Stimulated activated CD4-positive, alpha-beta T cell treated with anti-CD3 and anti-CD28 coated beads, Interleukin-12 subunit alpha, Interleukin-12 subunit beta, amount 100 ng/mL, for 48 hours (primary cell): ENCODE data around the gene GCNT1.
A peak's percentile ranks its signal among the peaks of the same experiment; 100 is the strongest.
"Not testable (repeated sequence)": the region's sequence is repeated elsewhere in the genome, so short reads cannot be mapped to it uniquely, and the experiment has no call there.

ENCODE experiments used
- DNase-seq, 3 donors: peaks; one replicate each; pipeline ENCODE4 v3.0.0-alpha.2; 2020; ENCODE audit warnings: low read depth in 2 of 3, low spot score in 1 of 3

Gene GCNT1

DNA sequence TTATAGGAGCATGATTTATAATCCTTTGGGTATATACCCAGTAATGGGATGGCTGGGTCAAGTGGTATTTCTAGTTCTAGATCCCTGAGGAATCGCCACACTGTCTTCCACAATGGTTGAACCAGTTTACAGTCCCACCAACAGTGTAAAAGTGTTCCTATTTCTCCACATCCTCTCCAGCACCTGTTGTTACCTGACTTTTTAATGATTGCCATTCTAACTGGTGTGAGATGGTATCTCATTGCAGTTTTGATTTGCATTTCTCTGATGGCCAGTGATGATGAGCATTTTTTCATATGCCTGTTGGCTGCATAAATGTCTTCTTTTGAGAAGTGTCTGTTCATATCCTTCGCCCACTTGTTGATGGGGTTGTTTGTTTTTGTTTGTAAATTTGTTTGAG, 20.4 kb downstream of the GCNT1 start:
- not testable (repeated sequence) for DNase-seq

DNA sequence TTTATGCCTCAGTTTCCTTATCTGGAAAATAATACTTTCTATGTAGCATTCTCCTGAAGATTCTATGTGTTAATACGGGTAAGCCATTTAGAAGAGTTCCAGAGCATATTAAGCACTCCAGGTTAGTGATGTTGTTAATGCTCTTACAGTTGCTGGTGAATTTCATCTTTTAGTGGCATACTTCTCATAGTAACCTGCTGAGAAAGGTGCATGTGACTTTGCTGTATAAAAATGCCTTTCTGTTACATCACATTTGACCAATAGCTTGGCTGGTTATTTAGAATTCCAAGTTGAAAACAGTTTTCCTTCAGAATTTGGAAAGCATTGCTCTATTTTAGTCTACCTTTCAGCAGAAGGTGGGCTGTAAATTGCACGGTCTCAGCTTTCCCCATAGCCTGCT, 27.2 kb downstream of the GCNT1 start:
- no peak for DNase-seq

DNA sequence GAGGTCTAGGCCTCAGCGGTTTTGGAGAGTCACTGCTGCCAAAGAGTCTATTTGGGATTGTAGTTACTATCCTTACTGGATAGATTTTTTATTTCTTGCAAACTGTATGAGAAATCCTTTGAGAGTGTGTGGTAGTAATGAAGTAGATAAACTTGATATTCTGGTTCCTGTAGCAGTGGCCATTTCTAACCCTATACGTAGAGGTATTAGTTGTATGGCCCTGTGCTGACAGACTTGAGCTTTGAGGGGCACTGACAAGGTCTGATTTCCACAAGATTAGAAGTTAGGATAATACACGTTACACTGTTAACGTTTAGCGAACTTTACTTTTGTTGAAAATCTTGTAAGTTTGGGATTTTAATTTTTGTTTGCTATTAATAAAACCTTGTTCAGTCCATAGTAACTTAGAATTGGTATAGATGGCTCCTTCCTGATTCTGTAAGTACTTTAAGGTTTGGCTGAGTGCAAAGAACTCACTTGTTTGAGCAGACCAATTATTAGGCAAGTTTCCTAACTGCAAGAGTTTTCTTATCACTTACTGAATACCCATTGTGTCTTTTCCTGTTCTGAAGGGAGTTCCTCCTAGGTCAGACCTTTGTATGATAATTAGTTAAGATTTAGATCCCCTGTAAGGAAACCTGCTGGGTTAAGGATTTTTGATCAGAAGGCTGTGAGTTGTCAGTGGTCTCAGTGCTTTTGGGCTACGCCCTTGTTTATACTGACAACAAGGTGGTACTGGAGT, 31.4 kb downstream of the GCNT1 start:
- DNase-seq = no peak

DNA sequence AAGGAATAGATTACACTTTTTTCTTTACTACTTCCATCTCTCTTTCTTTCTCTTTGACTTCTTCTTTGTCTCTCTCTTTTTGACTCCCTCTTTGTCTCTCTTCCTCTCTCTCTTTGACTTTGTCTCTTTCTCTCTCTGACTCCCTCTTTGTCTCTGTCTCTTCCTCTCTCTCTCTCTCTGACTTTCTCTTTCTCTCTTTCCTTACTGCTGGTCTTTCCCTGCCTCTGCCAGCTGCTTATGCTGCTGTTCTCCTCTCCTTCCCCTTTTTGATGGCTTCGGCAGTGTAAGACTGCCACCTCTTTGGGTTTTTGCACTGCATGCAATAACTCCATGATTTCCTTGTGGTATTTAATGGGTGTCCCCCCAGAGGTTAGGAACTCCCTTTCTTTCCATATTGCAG, 32.1 kb downstream of the GCNT1 start:
- DNase-seq = not testable (repeated sequence)

DNA sequence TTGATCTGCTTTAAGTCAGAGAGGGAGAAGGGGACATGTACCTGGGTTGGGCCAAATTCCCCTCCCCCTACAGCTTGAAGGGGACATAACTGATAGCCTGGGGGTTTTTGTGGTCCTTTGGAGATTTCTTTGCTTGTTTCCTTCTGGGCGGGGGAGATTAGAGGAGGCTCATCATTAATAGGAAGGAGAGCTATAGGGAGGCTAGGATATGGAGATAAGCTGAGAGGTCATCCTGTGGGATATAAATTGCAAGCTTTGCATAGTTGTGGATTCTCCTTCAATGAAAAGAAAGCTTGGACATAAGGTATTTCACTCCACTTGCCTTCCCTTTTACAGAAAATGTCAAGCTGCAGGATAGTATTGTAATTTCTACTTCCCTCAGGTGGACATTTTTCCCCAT, 34.5 kb downstream of the GCNT1 start:
- not testable (repeated sequence) for DNase-seq

DNA sequence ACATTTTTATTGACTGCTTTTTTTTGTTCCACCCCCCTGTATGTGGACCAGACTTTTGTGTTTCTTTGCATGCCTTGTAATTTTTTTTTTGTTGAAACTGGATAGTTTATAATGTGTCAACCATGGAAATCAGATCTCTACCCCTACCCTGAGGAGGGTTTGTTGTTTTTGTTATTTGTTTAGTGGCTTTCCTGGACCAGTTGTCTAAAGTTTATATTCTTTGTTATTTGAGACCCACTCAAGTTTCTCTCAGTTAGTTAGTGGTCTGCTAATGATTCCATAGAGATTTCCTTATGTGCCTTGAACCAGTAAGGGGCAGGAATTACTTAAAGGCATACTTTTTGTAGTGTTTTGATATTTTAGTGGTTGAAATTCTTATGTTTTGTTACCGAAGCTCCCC, 41.1 kb downstream of the GCNT1 start:
- DNase-seq = no peak

DNA sequence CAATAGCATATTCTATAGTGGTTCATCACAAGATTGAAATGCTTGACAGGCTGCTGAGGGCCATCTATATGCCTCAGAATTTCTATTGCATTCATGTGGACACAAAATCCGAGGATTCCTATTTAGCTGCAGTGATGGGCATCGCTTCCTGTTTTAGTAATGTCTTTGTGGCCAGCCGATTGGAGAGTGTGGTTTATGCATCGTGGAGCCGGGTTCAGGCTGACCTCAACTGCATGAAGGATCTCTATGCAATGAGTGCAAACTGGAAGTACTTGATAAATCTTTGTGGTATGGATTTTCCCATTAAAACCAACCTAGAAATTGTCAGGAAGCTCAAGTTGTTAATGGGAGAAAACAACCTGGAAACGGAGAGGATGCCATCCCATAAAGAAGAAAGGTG, 43.8 kb downstream of the GCNT1 start:
- DNase-seq = no peak

DNA sequence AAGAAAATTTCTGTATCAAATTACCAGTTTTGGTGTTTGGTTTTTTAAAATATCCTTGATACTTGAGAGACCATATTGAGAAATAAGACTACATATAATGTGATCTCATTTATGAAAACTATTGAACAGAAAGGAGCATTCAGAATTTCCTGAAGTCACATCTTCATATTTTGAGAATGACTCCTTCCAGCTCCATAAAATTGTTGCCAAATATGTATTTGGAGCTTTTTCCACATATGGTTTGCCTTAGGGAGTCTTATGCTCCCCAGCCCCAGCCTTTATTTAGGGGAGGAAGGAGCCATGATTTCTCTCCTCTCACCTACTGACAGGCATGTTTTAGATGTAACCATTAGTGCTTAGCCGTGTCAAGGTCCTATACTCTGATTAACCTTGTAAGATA, 51.1 kb downstream of the GCNT1 start:
- DNase-seq = no peak

DNA sequence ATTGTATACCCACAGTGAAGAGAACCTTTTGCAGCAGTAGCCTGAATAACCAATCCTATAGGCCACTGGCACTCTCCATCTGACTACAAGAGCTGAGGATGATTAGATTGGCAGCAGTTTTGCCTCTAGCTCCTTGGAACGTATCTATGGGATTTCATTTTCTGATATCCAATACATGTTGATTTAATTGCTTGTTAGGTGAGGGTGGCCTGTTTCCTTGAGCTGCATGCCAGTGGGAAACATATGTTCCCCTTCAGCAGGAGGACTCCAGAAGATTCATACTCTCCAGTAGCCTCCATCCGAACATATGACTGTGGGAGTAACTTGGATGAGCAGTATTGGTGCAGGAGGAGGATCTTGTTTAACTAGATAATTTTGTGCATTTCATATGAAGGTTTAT, 51.5 kb downstream of the GCNT1 start:
- no peak for DNase-seq

DNA sequence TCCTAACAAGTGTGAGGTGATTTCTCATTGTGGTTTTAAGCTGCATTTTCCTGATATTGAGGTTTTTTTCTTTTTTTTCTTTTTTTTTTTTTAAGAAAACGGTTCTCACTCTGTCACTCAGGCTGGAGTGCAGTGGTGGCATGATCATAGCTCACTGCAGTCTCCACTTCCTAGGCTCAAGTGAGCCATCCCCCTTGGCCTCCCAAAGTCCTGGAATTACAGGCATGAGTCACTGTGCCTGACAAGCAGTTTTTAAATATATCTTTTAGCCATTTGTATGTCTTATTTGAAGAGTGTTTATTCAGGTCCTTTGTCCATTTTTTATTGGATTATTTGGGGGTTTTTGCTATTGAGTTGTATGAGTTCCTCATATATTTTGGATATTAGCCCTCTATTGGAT, 53.8 kb downstream of the GCNT1 start:
- DNase-seq = no peak

DNA sequence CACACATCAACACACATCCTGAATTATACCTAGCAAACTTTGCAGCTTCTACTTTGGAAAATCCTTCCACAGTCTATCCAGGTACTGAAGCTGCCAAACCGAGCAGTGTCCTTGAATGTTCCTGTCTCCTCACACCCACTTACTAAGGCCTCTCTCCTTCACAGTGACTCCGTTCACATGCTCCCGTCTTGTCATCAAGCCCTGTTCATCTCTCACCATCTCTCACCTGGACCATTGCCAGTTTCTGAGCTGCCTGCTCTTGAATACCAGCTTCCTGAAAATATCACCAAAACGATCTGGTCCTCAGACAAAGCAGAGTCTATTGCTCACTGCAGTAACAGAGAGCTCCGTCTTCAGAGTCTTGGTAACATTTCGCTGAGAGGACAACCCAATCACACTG, 57.4 kb downstream of the GCNT1 start:
- peak in 1 of 3 donors; percentile 2 for DNase-seq

DNA sequence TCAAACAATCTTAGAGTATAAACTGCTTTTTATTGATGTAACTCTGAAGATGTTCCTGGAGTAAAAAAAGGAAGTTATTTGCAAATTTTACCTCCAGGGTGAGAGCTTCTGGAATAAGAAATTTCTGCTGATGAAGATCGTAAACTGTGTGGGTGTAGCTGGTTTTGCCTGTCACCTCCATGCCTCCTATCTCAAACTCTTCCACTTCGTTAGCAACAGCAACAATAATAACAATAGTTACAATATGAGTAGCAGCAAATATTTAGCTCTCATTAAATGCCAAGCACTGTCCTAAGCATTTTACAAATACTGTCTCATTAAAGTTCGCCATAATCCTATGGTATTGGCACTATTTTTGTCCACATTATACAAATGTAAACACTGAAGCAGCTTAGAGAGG, 57.9 kb downstream of the GCNT1 start:
- DNase-seq = no peak

DNA sequence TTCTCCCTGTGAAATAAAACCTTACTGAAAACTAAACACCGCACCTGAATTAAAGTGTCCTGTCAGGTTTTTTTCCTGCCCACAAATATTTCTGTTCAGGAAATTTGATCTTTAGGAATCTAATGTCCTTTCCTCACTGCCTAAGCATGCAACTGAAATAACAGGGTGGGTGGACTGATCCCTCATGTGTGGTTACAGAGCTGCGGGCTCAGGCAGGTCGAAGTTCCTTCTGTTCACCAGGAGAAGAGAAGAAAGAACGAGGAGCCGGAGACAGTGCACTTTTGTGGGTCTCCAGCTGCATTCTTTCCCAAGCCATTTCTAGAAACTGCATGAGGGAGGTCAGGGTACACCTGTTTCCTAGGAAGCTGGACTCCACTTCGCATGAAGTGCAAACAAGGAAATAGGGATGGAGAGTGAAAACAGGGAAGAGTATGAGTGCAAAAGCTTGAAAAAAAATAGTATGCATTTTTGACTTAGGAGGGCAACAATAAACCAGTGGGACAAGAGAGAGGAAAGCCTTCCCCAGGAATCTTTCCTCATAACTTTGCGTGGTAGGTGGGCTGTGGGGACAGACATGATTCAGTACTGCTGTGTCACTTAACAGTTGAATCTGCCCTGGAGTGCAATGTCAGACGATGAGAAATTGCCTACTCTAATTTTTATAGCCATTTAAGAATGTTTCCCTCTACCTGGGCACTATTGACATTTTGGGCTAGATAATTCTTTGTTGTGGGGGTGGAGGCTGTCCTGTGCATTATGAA, 60.3 kb downstream of the GCNT1 start:
- DNase-seq = no peak

DNA sequence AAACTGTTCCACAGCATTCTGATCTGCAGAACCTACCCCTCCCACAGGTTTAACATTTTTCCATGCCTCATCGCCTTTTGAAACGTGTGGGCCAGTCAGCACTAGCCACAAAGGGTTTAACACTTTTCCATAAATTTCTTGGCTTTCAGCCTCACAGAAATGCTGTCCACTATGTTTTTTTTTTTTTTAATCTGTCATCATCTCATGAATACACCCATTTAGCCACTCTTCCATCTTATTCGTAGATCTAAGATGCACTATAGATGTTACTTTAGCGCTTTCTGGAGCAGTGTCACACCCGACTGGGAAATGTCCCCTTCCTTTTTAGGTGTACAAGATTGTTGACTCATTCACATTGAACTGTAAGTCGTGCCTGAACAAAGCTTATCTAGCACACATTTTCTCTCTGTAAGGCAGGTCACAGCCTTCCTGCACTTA, 62.3 kb downstream of the GCNT1 start:
- DNase-seq = no peak

DNA sequence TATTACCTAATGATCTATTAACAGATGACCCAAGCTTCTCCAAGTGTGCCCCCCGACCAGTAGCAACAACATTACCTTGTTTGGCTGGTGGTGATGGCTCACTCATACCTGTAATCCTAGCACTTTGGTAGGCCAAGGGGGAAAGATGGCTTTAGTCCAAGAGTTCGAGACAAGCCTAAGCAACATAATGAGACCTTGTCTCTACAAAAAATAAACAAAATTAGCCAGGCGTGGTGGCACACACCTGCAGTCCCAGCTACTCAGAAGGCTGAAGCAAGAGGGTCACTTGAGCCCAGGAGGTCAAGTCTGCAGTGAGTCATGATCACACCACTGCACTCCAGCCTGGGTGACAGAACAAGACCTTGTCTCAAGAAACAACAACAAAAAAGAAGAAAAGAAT, 62.9 kb downstream of the GCNT1 start:
- no peak for DNase-seq

DNA sequence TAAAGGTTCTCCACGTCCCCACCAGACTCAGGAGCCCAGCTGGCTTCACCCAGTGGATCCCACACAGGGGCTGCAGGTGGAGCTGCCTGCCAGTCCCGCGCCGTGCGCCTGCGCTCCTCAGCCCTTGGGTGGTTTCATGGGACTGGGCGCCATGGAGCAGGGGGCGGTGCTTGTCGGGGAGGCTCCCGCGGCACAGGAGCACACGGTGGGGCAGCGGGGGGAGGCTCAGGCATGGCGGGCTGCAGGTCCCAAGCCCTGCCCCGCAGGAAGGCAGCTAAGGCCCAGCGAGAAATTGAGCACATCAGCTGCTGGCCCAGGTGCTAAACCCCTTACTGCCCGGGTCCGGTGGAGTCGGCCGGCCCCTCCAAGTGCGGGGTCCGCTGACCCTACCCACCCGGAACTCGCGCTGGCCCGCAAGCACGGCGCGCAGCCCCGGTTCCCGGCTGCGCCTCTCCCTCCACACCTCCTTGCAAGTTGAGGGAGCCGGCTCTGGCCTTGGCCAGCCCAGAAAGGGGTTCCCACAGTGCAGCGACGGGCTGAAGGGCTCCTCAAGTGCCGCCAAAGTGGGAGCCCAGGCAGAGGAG, 64.7 kb downstream of the GCNT1 start:
- DNase-seq = not testable (repeated sequence)

DNA sequence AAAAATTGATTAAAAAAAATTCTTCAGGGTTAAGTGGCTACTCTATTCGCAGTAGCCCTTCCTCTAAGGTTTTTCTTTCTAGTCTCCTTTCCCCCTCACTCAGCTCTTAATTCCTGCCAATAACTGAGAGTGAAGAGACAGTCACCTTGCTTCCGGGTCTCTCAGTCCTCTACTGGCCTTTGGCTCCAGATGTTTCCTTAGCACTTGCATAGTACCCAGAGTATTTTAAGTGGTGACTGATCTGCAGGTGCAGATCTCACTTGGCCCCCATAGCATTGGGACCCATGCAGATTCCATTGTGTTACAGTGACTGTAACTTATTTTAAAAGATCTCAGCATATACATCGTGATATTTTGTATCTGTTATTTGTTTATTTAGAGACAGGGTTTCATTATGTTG, 66.2 kb downstream of the GCNT1 start:
- no peak for DNase-seq

DNA sequence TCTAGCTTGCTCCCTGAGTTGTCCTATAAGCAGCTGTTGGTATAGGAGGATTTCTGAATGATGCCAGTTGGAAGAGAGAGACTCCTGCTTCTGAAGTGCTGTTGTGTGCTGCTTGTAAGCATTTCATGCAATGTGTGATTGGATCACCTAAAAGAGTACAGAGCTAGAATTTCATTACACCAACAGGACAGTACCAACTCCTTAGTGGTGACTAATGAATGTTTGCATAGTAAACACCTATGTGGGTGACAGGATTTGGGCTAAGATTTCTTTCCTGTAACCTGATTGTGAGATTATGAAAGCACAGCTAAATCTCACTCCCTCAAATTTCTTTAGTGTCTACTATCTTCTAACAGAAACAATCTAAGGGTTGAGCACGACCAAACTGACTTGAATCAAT, 67.0 kb downstream of the GCNT1 start:
- DNase-seq = no peak

DNA sequence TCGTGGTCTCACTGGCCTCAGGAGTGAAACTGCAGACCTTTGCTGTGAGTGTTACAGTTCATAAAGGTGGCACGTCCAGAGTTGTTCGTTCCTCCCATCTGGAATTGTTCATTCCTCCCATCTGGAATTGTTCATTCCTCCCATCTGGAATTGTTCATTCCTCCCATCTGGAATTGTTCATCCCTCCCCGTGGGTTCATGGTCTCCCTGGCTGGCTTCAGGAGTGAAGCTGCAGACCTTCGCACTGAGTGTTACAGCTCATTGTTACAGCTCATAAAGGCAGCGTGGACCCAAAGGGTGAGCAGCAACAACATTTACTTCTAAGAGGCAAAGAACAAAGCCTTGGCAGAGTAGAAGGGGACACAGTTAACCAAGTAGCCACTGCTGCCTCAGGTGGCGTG, 69.1 kb downstream of the GCNT1 start:
- no peak for DNase-seq

DNA sequence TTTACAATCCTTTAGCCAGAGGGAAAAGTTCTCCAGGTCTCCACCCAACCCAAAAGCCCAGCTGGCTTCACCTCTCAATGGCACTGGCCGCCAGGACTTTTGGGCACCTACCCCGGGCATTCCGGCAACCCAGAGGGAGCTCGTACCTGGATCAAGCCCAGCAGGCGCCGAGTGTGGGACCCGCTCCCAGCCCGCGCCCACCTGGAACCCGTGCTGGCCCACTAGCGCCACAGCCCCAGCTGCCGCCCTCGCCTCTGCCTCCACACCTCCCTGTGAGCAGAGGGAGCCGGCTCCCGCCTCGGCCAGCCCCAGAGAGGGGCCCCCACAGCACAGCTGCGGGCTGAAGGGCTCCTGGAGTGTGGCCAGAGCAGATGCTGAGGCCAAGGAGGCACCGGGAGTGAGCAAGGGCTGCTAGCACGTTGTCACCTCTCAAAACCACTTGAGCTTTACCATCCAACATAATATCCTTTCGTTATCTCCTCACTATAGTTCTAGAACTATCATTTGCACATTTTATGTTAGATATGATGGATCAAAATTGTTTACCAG, 69.7 kb downstream of the GCNT1 start:
- DNase-seq = no peak

DNA sequence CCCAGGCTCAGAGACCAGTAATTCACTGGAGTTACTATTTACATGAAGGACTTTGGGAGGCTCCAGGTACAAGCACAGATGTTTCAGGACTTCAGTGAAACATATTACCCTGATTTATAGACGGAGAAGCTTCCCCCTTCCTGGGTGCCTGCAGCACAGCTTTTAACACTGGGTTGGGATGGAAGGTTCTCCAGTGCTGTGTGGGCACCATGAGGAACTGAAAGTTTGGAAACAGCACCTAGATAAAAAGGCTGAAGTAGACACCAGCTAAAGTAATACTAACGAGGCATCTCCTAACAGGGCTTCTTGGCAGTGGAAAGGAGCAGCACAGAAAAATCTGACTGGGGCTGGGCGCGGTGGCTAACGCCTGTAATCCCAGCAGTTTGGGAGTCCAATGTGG, 70.7 kb downstream of the GCNT1 start:
- no peak for DNase-seq

DNA sequence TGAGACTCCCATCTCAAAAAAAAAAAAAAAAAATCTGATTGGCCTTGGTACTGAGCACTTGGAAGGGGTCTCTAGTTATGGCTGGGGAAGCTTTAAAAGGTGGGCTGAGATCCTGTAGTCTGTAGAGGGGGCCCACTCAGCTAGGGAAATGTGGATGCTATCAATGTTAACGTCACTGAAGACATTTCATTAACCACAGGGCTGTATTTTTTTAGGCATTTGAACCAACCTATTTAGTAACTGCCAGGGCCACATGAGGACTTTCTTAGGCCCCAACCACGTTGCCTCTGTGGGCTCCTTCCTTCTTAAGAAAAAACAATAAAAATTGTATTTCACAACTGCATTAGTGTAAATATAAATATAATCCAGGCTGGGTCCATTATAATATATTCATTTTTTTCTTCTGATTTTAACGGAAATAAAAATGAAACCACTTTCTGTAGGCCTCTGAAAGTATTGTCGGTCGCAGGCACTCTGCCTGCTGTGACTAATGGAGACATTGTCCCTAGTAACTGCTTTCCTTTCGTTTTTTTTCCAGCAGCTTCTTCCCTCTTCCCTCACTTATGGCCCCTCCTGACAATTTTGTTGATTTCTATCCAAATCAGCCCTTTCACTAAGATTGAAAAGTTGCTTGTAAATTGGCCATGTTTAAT, 71.6 kb downstream of the GCNT1 start:
- no peak for DNase-seq
